GM18505 (cell line): ENCODE results near the gene MPHOSPH10.
"Not testable (repeated sequence)": the region's sequence is repeated elsewhere in the genome, so short reads cannot be mapped to it uniquely, and the experiment has no call there.

Experiments
- ATAC-seq: cut with Tn5 transposase; IDR thresholded peaks from one replicate; pipeline ENCODE4 v1.9.1; 2021; ENCODE audit not compliant: unreplicated experiment
- POLR2A ChIP-seq: IDR thresholded peaks from 4 replicates; pipeline ENCODE4 v1.6.1; 2011; ENCODE audit warnings: borderline replicate concordance; ENCODE audit not compliant: insufficient read depth, insufficient read length; ENCODE audit errors: extremely low read depth

Gene MPHOSPH10

DNA sequence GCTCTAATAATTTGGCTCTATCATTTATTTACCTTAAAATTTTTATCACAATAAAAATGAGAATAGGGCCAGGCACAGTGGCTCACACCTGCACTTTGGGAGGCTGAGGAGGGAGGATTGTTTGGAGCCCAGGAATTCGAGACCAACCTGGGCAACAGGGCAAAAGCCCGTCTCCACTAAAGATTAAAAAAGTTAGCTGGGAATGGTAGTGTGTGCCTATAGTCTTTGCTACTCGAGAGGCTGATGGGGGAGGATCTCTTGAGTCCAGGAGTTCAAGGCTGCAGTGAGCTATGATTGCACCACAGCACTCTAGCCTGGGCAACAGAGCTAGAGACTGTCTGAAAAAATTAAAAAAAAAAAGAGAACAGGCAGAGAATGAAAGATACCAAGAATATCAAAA, 5.7 kb downstream of the MPHOSPH10 start:
- ATAC-seq: no peak
- TF ChIP-seq POLR2A: no peak

DNA sequence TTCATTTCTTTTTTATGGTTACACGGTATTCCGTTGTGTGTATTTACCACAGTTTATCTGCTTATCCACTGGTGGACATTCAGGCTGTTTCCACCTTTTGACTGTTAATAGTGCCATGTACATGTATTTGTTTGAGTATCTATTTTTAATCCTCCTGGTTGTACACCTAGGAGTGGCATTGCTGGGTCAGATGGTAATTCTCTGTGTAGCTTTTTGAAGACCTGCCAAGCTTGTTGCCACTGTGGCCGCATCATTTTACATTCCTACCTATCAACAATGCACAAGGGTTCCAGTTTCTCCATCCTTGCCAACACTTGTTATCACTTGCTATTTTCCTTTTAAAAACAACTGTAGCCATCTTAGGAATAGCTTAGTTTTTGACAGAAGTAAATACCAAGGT, 13.3 kb downstream of the MPHOSPH10 start:
- no peak for TF ChIP-seq POLR2A
- ATAC-seq: no peak

- ATAC-seq: no peak
These were observed 18.2 kb downstream of the MPHOSPH10 start for GRCh38 chr2:71148506-71149063.

GRCh38 chr2:71150082-71150816, 19.8 kb downstream of the MPHOSPH10 start:
- TF ChIP-seq POLR2A: no peak
- ATAC-seq: no peak

More at GRCh38 chr2:71148506-71149063, 18.2 kb downstream of the MPHOSPH10 start:
- TF ChIP-seq POLR2A: no peak

GRCh38 chr2:71151620-71152019, 21.2 kb downstream of the MPHOSPH10 start:
- TF ChIP-seq POLR2A: no peak
- ATAC-seq: no peak

DNA sequence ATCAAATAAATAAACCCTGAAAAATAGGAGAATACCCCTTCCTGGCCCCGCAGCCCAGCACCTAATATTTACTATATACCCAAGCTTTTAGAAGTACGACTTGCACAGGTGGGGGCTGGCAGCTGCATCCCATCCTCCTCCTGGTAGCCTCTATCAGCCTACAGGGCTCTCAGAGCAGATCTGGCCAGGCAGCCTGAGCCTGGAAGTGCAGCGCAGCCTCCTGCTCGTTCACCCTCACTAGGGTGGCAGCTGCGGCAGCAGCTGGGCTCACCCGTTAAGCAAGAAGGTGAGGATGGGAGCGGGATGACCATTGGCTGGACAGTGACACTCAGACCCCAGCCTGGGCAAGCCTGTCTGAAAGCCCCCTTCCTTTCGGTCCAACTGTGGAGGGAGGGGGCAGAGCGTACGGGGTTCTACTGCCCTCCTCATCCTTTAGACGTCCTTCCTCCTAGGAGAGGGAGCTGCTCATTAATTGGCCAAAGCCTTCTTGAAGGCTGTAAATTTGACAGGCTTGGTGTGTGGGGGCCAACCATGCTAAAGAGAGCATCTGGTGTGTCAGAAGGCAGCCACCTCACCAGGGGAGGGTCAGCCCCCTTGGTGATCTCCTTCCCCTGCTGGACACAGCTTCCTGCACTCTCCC, 23.3 kb downstream of the MPHOSPH10 start:
- no peak for ATAC-seq
- TF ChIP-seq POLR2A: no peak

GRCh38 chr2:71154279-71154678, 23.8 kb downstream of the MPHOSPH10 start:
- no peak for TF ChIP-seq POLR2A

DNA sequence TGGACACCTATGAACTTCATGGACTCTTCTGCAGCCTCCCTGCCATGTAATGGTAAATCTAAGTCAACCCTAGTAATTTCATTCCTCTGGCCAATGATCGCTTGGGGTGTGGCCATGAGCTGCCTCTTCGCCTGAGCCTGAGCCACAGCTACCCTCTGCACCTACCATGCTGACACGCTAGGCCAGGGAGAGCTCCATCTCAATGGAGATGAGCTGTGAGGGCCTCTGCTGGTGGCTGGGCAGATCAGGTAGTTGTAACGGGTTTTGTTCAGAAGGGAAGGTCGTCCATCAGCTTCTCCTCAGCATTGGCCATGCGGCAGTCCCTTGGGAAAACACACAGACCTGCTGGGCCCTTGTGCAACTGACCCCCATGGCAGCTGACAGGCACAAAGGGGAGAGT, 24.4 kb downstream of the MPHOSPH10 start:
- no peak for TF ChIP-seq POLR2A
- no peak for ATAC-seq

More at GRCh38 chr2:71154279-71154678, 23.8 kb downstream of the MPHOSPH10 start:
- no peak for ATAC-seq

DNA sequence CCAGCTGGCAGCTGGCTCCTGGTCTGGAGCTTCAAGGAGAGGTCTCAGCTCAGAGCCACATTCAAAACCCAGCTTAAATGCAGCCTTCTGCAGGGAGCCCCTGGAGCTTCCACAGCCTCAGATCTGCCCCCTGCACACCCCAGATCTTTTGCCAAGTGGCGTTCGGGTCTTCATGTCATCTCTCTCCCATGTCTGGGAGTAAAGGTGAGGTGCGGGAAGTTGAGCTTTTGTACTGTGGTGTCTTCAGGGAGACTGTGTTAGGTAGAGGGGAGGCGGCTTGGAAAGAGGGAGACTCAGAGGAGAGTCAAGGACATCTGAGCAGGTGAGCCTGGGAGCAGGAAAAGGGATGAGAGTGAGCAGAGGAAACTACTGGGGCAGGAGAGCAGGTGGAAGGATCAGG, 25.4 kb downstream of the MPHOSPH10 start:
- no peak for ATAC-seq
- no peak for TF ChIP-seq POLR2A

GRCh38 chr2:71156573-71156972, 26.1 kb downstream of the MPHOSPH10 start:
- no peak for ATAC-seq
- TF ChIP-seq POLR2A: no peak

GRCh38 chr2:71157124-71157793, 26.8 kb downstream of the MPHOSPH10 start:
- ATAC-seq: peak; percentile 59
- no peak for TF ChIP-seq POLR2A

DNA sequence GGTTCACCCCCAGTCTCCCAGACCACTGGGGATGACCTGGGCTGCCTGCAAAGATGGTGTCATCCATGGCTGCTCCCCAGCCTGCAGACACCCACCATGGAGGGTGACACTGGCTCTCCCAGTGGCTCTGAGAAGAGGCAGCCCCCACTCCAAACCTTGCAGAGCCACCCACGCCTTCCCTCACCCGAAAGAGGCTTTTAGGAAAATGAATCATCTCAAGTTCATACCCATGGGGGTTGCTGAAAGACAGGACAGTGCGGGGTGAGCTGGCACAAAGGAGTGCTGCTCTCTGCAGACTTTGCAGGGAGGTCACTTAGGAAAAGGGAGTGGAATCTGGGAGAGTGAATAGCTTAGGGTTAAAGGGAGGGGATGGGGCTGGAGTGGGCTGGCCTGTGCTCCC, 36.4 kb downstream of the MPHOSPH10 start:
- no peak for TF ChIP-seq POLR2A
- no peak for ATAC-seq

GRCh38 chr2:71173096-71173495, 42.7 kb downstream of the MPHOSPH10 start:
- TF ChIP-seq POLR2A: no peak

DNA sequence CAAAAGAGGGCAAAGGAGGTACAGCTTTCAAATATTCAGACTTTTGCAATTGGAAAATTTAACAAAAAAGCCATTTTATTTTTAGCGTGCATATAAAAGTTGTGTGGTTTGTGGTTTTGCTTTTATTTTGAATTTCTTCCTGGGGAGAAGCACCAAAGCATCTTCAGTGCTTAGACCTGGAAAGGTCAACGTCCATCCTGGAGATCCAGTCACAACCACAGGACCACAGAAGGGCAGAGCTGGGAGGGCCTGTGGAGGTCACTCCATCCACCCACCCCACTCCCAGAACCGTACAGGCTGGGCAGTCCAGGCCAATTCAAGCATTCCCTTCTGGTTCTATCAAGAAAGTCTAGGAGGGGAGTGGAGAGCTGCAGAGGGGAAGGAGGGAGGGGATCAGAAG, 43.8 kb downstream of the MPHOSPH10 start:
- no peak for TF ChIP-seq POLR2A
- ATAC-seq: no peak

More at GRCh38 chr2:71173096-71173495, 42.7 kb downstream of the MPHOSPH10 start:
- ATAC-seq: no peak

DNA sequence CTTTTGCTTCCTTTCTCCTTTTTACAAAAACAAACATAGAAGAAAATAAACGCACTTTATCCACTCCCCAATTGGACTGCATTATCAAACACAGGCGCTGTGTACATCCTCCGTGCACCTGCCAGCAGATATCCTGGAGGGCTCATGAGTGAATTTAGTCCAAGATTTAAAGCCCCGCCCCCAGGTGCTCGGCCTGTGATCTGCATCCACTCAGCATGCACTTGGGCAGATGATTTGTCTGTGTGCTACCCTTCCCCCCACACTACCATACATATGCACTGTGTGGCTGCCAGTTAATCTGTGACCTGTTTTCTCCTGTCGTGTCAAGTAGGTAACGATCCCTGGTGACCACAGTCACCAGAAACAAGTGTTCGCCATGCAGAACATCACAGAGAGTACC, 48.4 kb downstream of the MPHOSPH10 start:
- ATAC-seq: not testable (repeated sequence)
